ENCODE results near the gene ADAMTS10.

DNA sequence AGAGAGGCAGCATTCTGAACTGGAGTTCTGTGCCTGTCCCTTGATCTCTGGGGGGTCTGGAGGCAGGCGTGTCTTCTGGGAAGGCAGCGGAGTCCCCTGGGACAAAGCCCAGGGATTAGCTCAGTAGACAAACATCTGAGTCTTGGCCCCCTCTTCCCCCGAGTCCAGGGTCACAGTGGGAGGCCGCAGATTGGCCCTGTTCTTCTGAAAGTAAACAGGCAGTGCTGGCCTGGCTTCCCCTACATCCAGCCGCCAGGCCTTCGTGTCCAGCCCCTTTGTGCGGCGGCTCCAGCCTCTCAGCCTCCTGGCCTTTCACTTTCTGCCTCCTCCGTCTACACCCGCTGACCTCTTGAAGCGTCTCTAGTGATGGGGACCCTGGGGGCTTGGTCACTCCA lies 20.9 kb upstream of the ADAMTS10 start:
- TF ChIP-seq, protein P1, sequence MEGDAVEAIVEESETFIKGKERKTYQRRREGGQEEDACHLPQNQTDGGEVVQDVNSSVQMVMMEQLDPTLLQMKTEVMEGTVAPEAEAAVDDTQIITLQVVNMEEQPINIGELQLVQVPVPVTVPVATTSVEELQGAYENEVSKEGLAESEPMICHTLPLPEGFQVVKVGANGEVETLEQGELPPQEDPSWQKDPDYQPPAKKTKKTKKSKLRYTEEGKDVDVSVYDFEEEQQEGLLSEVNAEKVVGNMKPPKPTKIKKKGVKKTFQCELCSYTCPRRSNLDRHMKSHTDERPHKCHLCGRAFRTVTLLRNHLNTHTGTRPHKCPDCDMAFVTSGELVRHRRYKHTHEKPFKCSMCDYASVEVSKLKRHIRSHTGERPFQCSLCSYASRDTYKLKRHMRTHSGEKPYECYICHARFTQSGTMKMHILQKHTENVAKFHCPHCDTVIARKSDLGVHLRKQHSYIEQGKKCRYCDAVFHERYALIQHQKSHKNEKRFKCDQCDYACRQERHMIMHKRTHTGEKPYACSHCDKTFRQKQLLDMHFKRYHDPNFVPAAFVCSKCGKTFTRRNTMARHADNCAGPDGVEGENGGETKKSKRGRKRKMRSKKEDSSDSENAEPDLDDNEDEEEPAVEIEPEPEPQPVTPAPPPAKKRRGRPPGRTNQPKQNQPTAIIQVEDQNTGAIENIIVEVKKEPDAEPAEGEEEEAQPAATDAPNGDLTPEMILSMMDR (IDR thresholded peaks at IDR 0.05): no peak
- no peak for TF ChIP-seq EZH2 (IDR thresholded peaks at IDR 0.05)
- TF ChIP-seq EZH2phosphoT487 (IDR thresholded peaks at IDR 0.05): no peak
